ENCODE measurements around the gene CENPC. TPM values are rescaled to one million over a fixed set of nuclear protein-coding genes. Genes with fewer than 3 reads are reported as not detected.

Gene CENPC
- total RNA-seq, 1 donor from 2014 or later: 7.4 TPM

DNA sequence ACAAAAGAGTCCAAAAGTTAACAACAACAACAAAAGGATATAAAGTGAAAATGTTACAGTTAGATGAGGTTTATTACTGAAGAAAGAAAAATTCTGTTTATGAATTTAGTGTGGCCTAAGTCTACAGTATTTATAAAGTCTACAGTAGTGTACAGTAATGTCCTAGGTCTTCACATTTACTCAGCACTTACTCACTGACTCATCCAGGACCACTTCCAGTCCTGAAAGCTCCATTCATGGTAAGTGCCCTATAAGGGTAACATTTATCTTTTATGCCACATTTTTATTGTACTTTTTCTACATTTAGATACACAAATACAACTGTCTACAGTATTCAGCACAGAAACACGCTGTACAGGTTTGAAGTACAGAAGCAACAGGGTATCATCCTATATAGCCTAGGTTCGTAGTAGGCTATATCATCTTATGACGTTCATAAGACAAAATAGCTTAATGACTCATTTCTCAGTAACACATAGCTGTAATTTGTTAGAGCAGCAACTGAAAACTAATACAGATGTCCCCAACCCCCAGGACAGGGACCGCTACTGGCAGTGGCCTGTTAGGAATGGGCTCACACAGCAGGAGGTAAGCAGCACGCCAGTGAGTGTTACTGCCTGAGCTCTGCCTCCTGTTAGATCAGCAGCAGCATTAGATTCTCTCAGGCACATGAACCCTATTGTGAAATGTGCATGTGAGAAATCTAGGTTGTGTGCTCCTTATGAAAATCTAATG is 61.3 kb downstream of the CENPC start:
- Histone ChIP-seq H3K27me3 (ENCODE audit: control insufficient read depth, insufficient read depth, low read length) (no peaks in the 10 kb centered on the region), H3K36me3 (ENCODE audit: control insufficient read depth, insufficient read depth, low read length) (no peaks in the 10 kb centered on the region), H3K4me3 (ENCODE audit: low read depth, low read length) (no peak overlapping the region)
- TF ChIP-seq, protein P1, sequence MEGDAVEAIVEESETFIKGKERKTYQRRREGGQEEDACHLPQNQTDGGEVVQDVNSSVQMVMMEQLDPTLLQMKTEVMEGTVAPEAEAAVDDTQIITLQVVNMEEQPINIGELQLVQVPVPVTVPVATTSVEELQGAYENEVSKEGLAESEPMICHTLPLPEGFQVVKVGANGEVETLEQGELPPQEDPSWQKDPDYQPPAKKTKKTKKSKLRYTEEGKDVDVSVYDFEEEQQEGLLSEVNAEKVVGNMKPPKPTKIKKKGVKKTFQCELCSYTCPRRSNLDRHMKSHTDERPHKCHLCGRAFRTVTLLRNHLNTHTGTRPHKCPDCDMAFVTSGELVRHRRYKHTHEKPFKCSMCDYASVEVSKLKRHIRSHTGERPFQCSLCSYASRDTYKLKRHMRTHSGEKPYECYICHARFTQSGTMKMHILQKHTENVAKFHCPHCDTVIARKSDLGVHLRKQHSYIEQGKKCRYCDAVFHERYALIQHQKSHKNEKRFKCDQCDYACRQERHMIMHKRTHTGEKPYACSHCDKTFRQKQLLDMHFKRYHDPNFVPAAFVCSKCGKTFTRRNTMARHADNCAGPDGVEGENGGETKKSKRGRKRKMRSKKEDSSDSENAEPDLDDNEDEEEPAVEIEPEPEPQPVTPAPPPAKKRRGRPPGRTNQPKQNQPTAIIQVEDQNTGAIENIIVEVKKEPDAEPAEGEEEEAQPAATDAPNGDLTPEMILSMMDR (IDR thresholded peaks at IDR 0.05; ENCODE audit: insufficient read depth, low read length, severe bottlenecking): no peak
- DNase-seq (ENCODE audit: low read depth) (peak; percentile 12), FAIRE-seq (peak; percentile 76)

DNA sequence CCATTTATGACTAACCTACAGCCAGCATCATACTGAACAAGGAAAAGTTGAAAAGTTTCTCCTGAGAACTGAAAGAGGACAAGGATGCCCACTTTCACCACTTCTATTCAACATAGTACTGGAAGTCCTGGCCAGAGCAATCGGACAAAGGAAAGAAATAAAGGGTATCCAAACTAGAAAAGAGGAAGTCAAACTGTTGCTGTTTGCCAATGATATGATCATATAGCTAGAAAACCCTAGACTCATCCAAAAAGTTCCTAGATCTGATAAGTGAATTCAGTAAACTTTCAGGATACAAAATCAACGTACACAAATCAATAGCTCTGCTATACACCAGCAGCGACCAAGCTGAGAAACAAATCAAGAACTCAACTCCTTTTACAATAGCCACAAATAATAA is 64.5 kb downstream of the CENPC start:
- no peak overlapping the region for H3K4me3 ChIP-seq (ENCODE audit: low read depth, low read length)
- no peak for DNase-seq (ENCODE audit: low read depth)

DNA sequence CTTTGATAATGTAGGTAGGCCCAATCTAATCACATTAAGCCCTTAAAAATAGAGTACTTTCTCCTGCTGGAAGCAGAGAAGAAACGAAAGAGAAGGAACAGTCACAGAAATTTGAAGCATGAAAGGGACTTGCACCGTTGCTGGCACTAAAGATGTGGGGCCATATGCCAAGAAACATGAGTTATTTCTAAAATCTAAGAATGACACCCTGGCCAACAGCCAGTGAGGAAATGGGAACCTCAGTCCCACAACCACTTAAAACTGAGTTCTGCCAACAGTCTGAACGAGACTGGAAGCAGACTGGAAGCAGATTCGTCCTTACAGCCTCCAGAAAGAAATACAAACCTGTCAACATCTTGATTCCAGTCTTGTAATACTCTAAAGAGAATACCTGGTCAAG is 70.1 kb downstream of the CENPC start:
- DNase-seq (ENCODE audit: low read depth): no peak
- TF ChIP-seq, protein P1 (IDR thresholded peaks at IDR 0.05; ENCODE audit: insufficient read depth, low read length, severe bottlenecking): no peak
- FAIRE-seq: no peak
- no peaks in the 10 kb centered on the region for H3K27me3 ChIP-seq (ENCODE audit: control insufficient read depth, insufficient read depth, low read length)
- no peak overlapping the region for H3K4me3 ChIP-seq (ENCODE audit: low read depth, low read length)
- H3K36me3 ChIP-seq (ENCODE audit: control insufficient read depth, insufficient read depth, low read length): peaks cover 5% of the 10 kb centered on the region

More for the DNA sequence above, 64.5 kb downstream of the CENPC start:
- TF ChIP-seq, protein P1 (IDR thresholded peaks at IDR 0.05; ENCODE audit: insufficient read depth, low read length, severe bottlenecking): no peak
- no peaks in the 10 kb centered on the region for H3K27me3 ChIP-seq (ENCODE audit: control insufficient read depth, insufficient read depth, low read length)
- no peak for FAIRE-seq
- peaks cover 3% of the 10 kb centered on the region for H3K36me3 ChIP-seq (ENCODE audit: control insufficient read depth, insufficient read depth, low read length)

DNA sequence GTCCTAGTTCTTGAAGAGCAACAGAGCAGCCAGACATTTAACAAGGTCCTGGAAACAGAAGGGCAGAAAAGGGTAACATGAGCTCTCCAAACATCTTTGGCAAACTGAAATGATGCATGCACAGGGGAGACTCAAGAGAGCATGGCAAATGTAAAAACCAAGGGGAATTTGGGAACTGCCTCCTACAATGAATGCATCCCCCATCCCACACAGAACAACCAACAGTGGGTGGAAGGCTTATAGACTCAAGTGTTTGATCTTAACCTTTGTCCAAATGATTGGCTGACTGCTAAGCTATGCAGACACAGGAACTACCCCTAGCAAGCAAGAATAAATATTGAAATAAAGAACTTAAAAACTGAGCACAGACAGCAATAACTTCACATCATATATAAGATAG is 74.4 kb downstream of the CENPC start:
- FAIRE-seq (peak; percentile 70), DNase-seq (ENCODE audit: low read depth) (no peak)
- no peaks in the 10 kb centered on the region for H3K27me3 ChIP-seq (ENCODE audit: control insufficient read depth, insufficient read depth, low read length)
- no peak overlapping the region for H3K4me3 ChIP-seq (ENCODE audit: low read depth, low read length)
- peaks cover 2% of the 10 kb centered on the region for H3K36me3 ChIP-seq (ENCODE audit: control insufficient read depth, insufficient read depth, low read length)
- TF ChIP-seq, protein P1 (IDR thresholded peaks at IDR 0.05; ENCODE audit: insufficient read depth, low read length, severe bottlenecking): no peak

DNA sequence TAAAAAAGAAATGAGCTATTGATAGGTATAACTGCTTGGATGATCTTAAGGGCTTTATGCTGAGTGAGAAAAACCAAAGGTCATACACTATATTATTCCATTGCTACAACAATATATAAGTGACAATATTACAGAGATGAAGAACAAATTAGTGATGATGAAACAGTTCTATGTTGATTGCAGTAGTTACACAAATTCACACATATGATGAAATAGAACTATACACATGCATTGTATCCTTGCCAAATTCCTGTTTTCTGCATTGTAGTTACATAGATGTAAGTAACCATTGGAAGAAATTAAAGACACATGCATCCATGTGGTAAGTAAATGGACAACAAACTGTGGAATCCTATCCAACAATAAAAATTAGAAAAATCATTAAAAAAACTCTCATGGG is 76.5 kb downstream of the CENPC start:
- TF ChIP-seq, protein P1 (IDR thresholded peaks at IDR 0.05; ENCODE audit: insufficient read depth, low read length, severe bottlenecking): no peak
- no peak for DNase-seq (ENCODE audit: low read depth)
- Histone ChIP-seq H3K36me3 (ENCODE audit: control insufficient read depth, insufficient read depth, low read length) (peaks cover 2% of the 10 kb centered on the region), H3K4me3 (ENCODE audit: low read depth, low read length) (no peak overlapping the region), H3K27me3 (ENCODE audit: control insufficient read depth, insufficient read depth, low read length) (no peaks in the 10 kb centered on the region)
- FAIRE-seq: no peak

DNA sequence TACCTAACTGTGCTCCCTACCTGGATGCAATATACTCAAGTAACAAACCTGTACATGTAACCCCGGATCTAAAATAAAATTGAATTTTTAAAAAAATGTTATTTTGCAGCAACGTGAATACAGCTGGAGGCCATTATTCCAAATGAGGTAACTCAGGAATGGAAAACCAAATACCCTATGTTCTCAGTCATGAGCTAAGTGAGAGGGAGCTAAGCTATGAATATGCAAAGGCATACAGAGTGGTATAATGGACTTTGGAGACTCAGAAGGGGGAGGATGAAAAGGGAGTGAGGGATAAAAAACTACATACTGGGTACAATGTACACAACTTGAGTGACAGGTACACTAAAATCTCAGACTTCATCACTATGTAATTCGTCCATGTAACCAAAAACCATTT is 78.6 kb downstream of the CENPC start:
- TF ChIP-seq, protein P1 (IDR thresholded peaks at IDR 0.05; ENCODE audit: insufficient read depth, low read length, severe bottlenecking): no peak
- DNase-seq (ENCODE audit: low read depth) (no peak), FAIRE-seq (no peak)
- no peak overlapping the region for H3K4me3 ChIP-seq (ENCODE audit: low read depth, low read length)
- no peaks in the 10 kb centered on the region for H3K36me3 ChIP-seq (ENCODE audit: control insufficient read depth, insufficient read depth, low read length)
- H3K27me3 ChIP-seq (ENCODE audit: control insufficient read depth, insufficient read depth, low read length): no peaks in the 10 kb centered on the region

All from bronchial epithelial cell (primary cell).